ENCODE results near the gene IMPA2. TPM values are rescaled to one million over a fixed set of nuclear protein-coding genes. Genes with fewer than 3 reads are reported as not detected.

The IMPA2 gene
- total and polyA plus RNA-seq, 10 of the 15 experiments (the other 5 are each of a cell fraction or from before 2014, with no cell fraction given): 0.24 to 21.0 (median 11.4) TPM

- ChIA-PET RAD21 (ENCODE audit: unreplicated experiment) (no interaction called here), SMC1A (ENCODE audit: uncharacterized antibody, unreplicated experiment) (no interaction called here), POLR2A (no interaction called here), CTCF (no interaction called here)
- no peaks in the 10 kb centered on the region for H4K20me1 ChIP-seq (ENCODE audit: control insufficient read depth, insufficient read depth)
- H2AFZ ChIP-seq (ENCODE audit: control insufficient read depth, low read depth, low read length): no peak overlapping the region
- no TSS peak for BruUV-seq (replicated peaks)
- no peaks in the 10 kb centered on the region for H3K9me3 ChIP-seq (replicated peaks; ENCODE audit: control insufficient read depth, insufficient read depth, low read length)
- 96% methylated on average over 6 of the region's 6 CpGs for WGBS (ENCODE audit: insufficient coverage, insufficient replicate concordance, low lambda C conversion rate, missing lambda C conversion rate)
- H3K4me2 ChIP-seq (ENCODE audit: control insufficient read depth, insufficient read depth): no peak overlapping the region
- H3K27ac ChIP-seq (ENCODE audit: control insufficient read depth, insufficient read depth): no peak overlapping the region
- no peaks in the 10 kb centered on the region for H3K36me3 ChIP-seq (ENCODE audit: control insufficient read depth in 2 of 2, insufficient read depth in 2 of 2, low read length in 1 of 2)
- TF ChIP-seq CREM (IDR thresholded peaks at IDR 0.05; ENCODE audit: low read depth): no peak
- no peak for TF ChIP-seq CTCF (IDR thresholded peaks at IDR 0.05 in 2 of 3, conservative IDR thresholded peaks at IDR 0.05 in 1 of 3; ENCODE audit: control insufficient read depth in 2 of 3, extremely low read depth in 1 of 3, insufficient read depth in 1 of 3, low read depth in 3 of 3, low read length in 3 of 3)
- no peak for TF ChIP-seq BMI1 (IDR thresholded peaks at IDR 0.05; ENCODE audit: borderline replicate concordance)
- TF ChIP-seq RAD21 (IDR thresholded peaks at IDR 0.05; ENCODE audit: insufficient read depth, low read depth, low read length): no peak
- no peak for TF ChIP-seq BCL3 (IDR thresholded peaks at IDR 0.05; ENCODE audit: borderline replicate concordance, insufficient read depth, low read depth, low read length, poor library complexity, severe bottlenecking)
- TF ChIP-seq SIX5 (IDR thresholded peaks at IDR 0.05; ENCODE audit: low read depth, low read length, severe bottlenecking): no peak
- TF ChIP-seq RELB (IDR thresholded peaks at IDR 0.05; ENCODE audit: low read depth): no peak
- TF ChIP-seq JUND (IDR thresholded peaks at IDR 0.05; ENCODE audit: low read depth, low read length): no peak
- no peak for TF ChIP-seq LARP7 (IDR thresholded peaks at IDR 0.05)
- no peak for TF ChIP-seq YBX1 (IDR thresholded peaks at IDR 0.05)
- no peak for TF ChIP-seq RUNX3 (IDR thresholded peaks at IDR 0.05; ENCODE audit: low read length)
- TF ChIP-seq HDAC2 (IDR thresholded peaks at IDR 0.05): no peak
- no peak for TF ChIP-seq E2F4 (IDR thresholded peaks at IDR 0.05; ENCODE audit: low read depth, low read length)
- intact Hi-C loops (cut with micrococcal nuclease; ENCODE audit: unreplicated experiment): no loop called here
- H3K4me3 ChIP-seq: no peak overlapping the region
- no peak for DNase-seq (ENCODE audit: low read depth, low spot score)
- no peaks in the 10 kb centered on the region for H3K79me2 ChIP-seq (ENCODE audit: control insufficient read depth, insufficient read depth, low read length)
- no peaks in the 10 kb centered on the region for H3K27me3 ChIP-seq (replicated peaks in 1 of 2; ENCODE audit: control insufficient read depth in 2 of 2, insufficient read depth in 2 of 2, low read length in 1 of 2)
- H3K9ac ChIP-seq (ENCODE audit: control insufficient read depth, insufficient read depth, low read length): no peak overlapping the region
- no peak for FAIRE-seq
- ATAC-seq: no peak
- in situ Hi-C loops (cut with MboI): no loop called here
- peaks cover 9% of the 10 kb centered on the region for H3K4me1 ChIP-seq (ENCODE audit: control insufficient read depth, insufficient read depth, low read length)
Observed at GRCh38 chr18:12006488-12006840, 25.2 kb downstream of the IMPA2 start.

Measured in GM12878 (cell line).